ENCODE data around the gene CYFIP2. TPM values are rescaled to one million over a fixed set of nuclear protein-coding genes. Genes with fewer than 3 reads are reported as not detected.

Gene CYFIP2
- total and polyA plus RNA-seq, 4 experiments from 2014 or later, result 317 to 516 (median 379) TPM

DNA sequence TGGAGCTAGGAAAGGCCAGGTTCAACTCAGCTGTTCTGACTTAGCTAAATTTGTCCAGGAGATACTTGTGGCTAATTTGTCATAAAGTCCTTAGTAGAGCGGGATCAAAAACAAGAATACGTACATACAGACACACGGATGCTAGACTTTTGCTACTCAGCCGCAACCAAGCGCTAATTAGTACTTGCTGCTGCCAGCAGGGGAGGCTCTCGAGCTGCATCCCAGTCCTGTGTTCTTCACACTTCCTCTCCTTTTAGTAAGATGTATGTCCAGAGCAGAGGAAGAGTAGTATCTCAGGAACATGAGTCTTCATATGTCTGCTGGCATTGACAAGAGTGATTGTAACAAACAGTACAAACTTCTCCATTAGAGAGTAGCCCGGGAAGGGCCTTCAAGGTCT is 58.3 kb downstream of the CYFIP2 start:
- Histone ChIP-seq H3K27ac (ENCODE audit: low read depth, low read length) (no peak overlapping the region), H3K36me3 (ENCODE audit: insufficient read depth, low read length) (peaks cover 78% of the 10 kb centered on the region), H3K4me3 (ENCODE audit: low read length in 2 of 2) (no peak overlapping the region), H3K4me1 (ENCODE audit: insufficient read depth, low read length) (peaks cover 19% of the 10 kb centered on the region), H3K9me3 (ENCODE audit: control insufficient read depth in 1 of 2, low read length in 2 of 2) (no peaks in the 10 kb centered on the region), H3K27me3 (ENCODE audit: insufficient read depth, low read length) (no peaks in the 10 kb centered on the region)
- POLR2A ChIA-PET (ENCODE audit: partially characterized antibody), result interaction anchor here (1.2 to 1.4 kb wide), 2 partner anchors 53 to 216 kb away, joined by 3 to 4 read pairs; no protein-coding TSS in a partner anchor
- peak overlapping the region in 3 of 7 donors; percentile 6 to 59 (median 48) for H3K27ac Mint-ChIP-seq
- H3K27me3 Mint-ChIP-seq, result no peaks in the 10 kb centered on the region
- peaks cover 77 to 92% of the 10 kb centered on the region in 2 donors for H3K36me3 Mint-ChIP-seq
- H3K9me3 Mint-ChIP-seq, result peaks cover 0 to 2% (median 0%) of the 10 kb centered on the region in 8 donors
- H3K4me1 Mint-ChIP-seq, result peaks cover 17 to 27% (median 19%) of the 10 kb centered on the region in 4 donors
- no peak for DNase-seq
- intact Hi-C loops (cut with micrococcal nuclease), result no loop called here
- CTCF ChIA-PET (ENCODE audit: partially characterized antibody), result interaction anchor here (0.6 to 4.2 kb wide), 11 partner anchors 9 to 419 kb away, joined by 3 to 18 read pairs (median 3); partner anchors contain the start of gene LSM11
- no peak overlapping the region for H3K4me3 Mint-ChIP-seq

GRCh38 chr5:157326440-157327005 is 60.6 kb downstream of the CYFIP2 start:
- ChIA-PET POLR2A (ENCODE audit: partially characterized antibody) (no interaction called here), CTCF (ENCODE audit: partially characterized antibody) (interaction anchor here (1.0 to 4.7 kb wide), 13 partner anchors 9 to 417 kb away, joined by 3 to 52 read pairs (median 12); partner anchors contain the start of gene LSM11)
- Histone ChIP-seq H3K36me3 (ENCODE audit: insufficient read depth, low read length) (peaks cover 76% of the 10 kb centered on the region), H3K4me3 (ENCODE audit: low read length in 2 of 2) (no peak overlapping the region), H3K27me3 (ENCODE audit: insufficient read depth, low read length) (no peaks in the 10 kb centered on the region), H3K27ac (ENCODE audit: low read depth, low read length) (no peak overlapping the region), H3K9me3 (ENCODE audit: control insufficient read depth in 1 of 2, low read length in 2 of 2) (no peaks in the 10 kb centered on the region), H3K4me1 (ENCODE audit: insufficient read depth, low read length) (peaks cover 27% of the 10 kb centered on the region)
- no peaks in the 10 kb centered on the region for H3K27me3 Mint-ChIP-seq
- H3K27ac Mint-ChIP-seq, result peak overlapping the region in 5 of 7 donors; percentile 41 to 77 (median 65)
- intact Hi-C loops (cut with micrococcal nuclease), result loop anchor here (5.0 kb wide), 1 partner anchor 151 kb away; no protein-coding TSS in a partner anchor
- H3K4me1 Mint-ChIP-seq, result peaks cover 23 to 43% (median 26%) of the 10 kb centered on the region in 4 donors
- peaks cover 0 to 2% (median 0%) of the 10 kb centered on the region in 8 donors for H3K9me3 Mint-ChIP-seq
- H3K36me3 Mint-ChIP-seq, result peaks cover 75 to 93% of the 10 kb centered on the region in 2 donors
- H3K4me3 Mint-ChIP-seq, result no peak overlapping the region
- DNase-seq, result no peak

GRCh38 chr5:157327771-157328170 is 61.8 kb downstream of the CYFIP2 start:
- H3K27me3 Mint-ChIP-seq, result no peaks in the 10 kb centered on the region
- ChIA-PET CTCF (ENCODE audit: partially characterized antibody) (interaction anchor here (0.6 to 4.7 kb wide), 40 partner anchors 9 to 497 kb away, joined by 3 to 52 read pairs (median 6); partner anchors contain the start of gene LSM11), POLR2A (ENCODE audit: partially characterized antibody) (interaction anchor here (0.7 to 1.2 kb wide), 4 partner anchors 10 to 245 kb away, joined by 3 to 5 read pairs (median 4); no protein-coding TSS in a partner anchor)
- H3K9me3 Mint-ChIP-seq, result peaks cover 0 to 2% (median 0%) of the 10 kb centered on the region in 8 donors
- no peak overlapping the region for H3K4me3 ChIP-seq (ENCODE audit: low read length in 2 of 2)
- H3K4me1 ChIP-seq (ENCODE audit: insufficient read depth, low read length), result peaks cover 27% of the 10 kb centered on the region
- intact Hi-C loops (cut with micrococcal nuclease), result loop anchor here (1.0 to 5.0 kb wide), 5 partner anchors 15 to 416 kb away; partner anchors contain the start of gene LSM11
- peak overlapping the region; percentile 30 for H3K27ac ChIP-seq (ENCODE audit: low read depth, low read length)
- peaks cover 73 to 93% of the 10 kb centered on the region in 2 donors for H3K36me3 Mint-ChIP-seq
- DNase-seq, result peak; percentile 26 to 61 (median 37)
- no peaks in the 10 kb centered on the region for H3K27me3 ChIP-seq (ENCODE audit: insufficient read depth, low read length)
- peak overlapping the region; percentile 72 to 96 (median 89) for H3K27ac Mint-ChIP-seq
- peaks cover 23 to 44% (median 26%) of the 10 kb centered on the region in 4 donors for H3K4me1 Mint-ChIP-seq
- peak overlapping the region in 5 of 8 donors; percentile 46 to 69 (median 64) for H3K4me3 Mint-ChIP-seq
- peaks cover 76% of the 10 kb centered on the region for H3K36me3 ChIP-seq (ENCODE audit: insufficient read depth, low read length)
- no peaks in the 10 kb centered on the region for H3K9me3 ChIP-seq (ENCODE audit: control insufficient read depth in 1 of 2, low read length in 2 of 2)

- Mint-ChIP-seq H3K36me3 (peaks cover 73 to 93% of the 10 kb centered on the region in 2 donors), H3K27me3 (no peaks in the 10 kb centered on the region), H3K4me3 (peak overlapping the region; percentile 3 to 69 (median 58)), H3K4me1 (peaks cover 23 to 44% (median 26%) of the 10 kb centered on the region in 4 donors), H3K9me3 (peaks cover 0 to 2% (median 0%) of the 10 kb centered on the region in 8 donors), H3K27ac (peak overlapping the region; percentile 72 to 96 (median 89))
- POLR2A ChIA-PET (ENCODE audit: partially characterized antibody), result interaction anchor here (0.7 to 1.2 kb wide), 5 partner anchors 10 to 414 kb away, joined by 3 to 5 read pairs (median 4); no protein-coding TSS in a partner anchor
- CTCF ChIA-PET (ENCODE audit: partially characterized antibody), result interaction anchor here (0.6 to 4.7 kb wide), 48 partner anchors 8 to 497 kb away, joined by 3 to 52 read pairs (median 5); partner anchors contain the start of gene LSM11
- Histone ChIP-seq H3K4me1 (ENCODE audit: insufficient read depth, low read length) (peaks cover 27% of the 10 kb centered on the region), H3K9me3 (ENCODE audit: control insufficient read depth in 1 of 2, low read length in 2 of 2) (no peaks in the 10 kb centered on the region), H3K4me3 (ENCODE audit: low read length in 2 of 2) (no peak overlapping the region), H3K36me3 (ENCODE audit: insufficient read depth, low read length) (peaks cover 76% of the 10 kb centered on the region), H3K27me3 (ENCODE audit: insufficient read depth, low read length) (no peaks in the 10 kb centered on the region), H3K27ac (ENCODE audit: low read depth, low read length) (peak overlapping the region; percentile 30)
- peak; percentile 66 to 69 (median 67) for DNase-seq
- intact Hi-C loops (cut with micrococcal nuclease), result loop anchor here (1.0 to 5.0 kb wide), 5 partner anchors 14 to 415 kb away; partner anchors contain the start of gene LSM11
Measured at GRCh38 chr5:157328277-157328912, 62.5 kb downstream of the CYFIP2 start.

GRCh38 chr5:157331807-157332206 is 65.9 kb downstream of the CYFIP2 start:
- Histone ChIP-seq H3K4me1 (ENCODE audit: insufficient read depth, low read length) (peaks cover 27% of the 10 kb centered on the region), H3K27ac (ENCODE audit: low read depth, low read length) (no peak overlapping the region), H3K36me3 (ENCODE audit: insufficient read depth, low read length) (peaks cover 77% of the 10 kb centered on the region), H3K4me3 (ENCODE audit: low read length in 2 of 2) (no peak overlapping the region), H3K9me3 (ENCODE audit: control insufficient read depth in 1 of 2, low read length in 2 of 2) (no peaks in the 10 kb centered on the region), H3K27me3 (ENCODE audit: insufficient read depth, low read length) (no peaks in the 10 kb centered on the region)
- Mint-ChIP-seq H3K9me3 (no peaks in the 10 kb centered on the region), H3K27ac (peak overlapping the region in 3 of 7 donors; percentile 18 to 60 (median 46)), H3K4me1 (peaks cover 22 to 39% (median 25%) of the 10 kb centered on the region in 4 donors), H3K4me3 (no peak overlapping the region), H3K27me3 (no peaks in the 10 kb centered on the region), H3K36me3 (peaks cover 63 to 94% of the 10 kb centered on the region in 2 donors)
- POLR2A ChIA-PET (ENCODE audit: partially characterized antibody), result no interaction called here
- DNase-seq, result no peak
- CTCF ChIA-PET (ENCODE audit: partially characterized antibody), result interaction anchor here (1.0 to 1.6 kb wide), 2 partner anchors 387 to 411 kb away, joined by 3 to 4 read pairs; no protein-coding TSS in a partner anchor
- intact Hi-C loops (cut with micrococcal nuclease), result no loop called here

DNA sequence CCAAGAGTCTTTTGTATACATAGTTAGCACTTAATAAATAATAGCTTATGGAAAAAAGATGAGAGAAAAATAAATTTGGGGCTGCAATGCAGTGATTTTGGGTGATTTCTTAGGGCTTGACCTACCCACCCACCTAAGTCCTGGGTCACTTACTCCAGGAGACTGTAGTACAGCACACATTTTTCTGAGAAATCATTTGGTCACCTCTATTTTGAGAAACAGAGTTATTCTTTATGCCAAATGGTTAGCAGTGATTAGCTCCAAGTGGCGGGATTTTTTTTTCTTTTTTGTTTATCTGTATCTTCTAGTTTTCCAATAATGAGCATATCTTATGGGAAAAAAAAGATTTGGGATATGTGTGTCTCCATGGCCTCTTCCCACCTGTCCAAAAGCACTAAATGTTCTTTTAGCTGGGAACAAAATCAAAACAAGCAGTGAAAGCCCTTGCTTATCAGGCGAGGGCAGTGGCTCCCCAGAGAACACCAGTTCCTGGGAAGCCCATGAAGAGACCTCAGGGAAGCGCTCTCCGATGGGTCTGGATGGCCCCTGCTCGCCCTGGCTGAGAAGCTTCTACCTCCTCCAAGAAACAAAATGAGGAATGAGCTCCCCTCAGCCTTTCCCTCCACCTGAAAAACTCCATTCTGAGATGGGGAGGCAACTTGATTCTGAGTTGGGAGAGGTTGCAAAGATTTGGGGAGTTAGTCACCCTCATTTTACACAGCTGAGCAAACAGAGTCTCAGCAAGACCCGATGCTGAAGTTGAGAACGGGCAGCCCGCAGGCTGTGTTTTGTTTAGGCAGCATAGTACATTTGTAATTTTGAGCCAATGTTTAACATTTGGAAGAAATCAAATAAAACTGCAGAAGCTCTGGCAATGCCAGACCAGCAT is 69.9 kb downstream of the CYFIP2 start:
- Histone ChIP-seq H3K36me3 (ENCODE audit: insufficient read depth, low read length) (peaks cover 97% of the 10 kb centered on the region), H3K4me1 (ENCODE audit: insufficient read depth, low read length) (no peaks in the 10 kb centered on the region), H3K27ac (ENCODE audit: low read depth, low read length) (no peak overlapping the region), H3K9me3 (ENCODE audit: control insufficient read depth in 1 of 2, low read length in 2 of 2) (no peaks in the 10 kb centered on the region), H3K4me3 (ENCODE audit: low read length in 2 of 2) (no peak overlapping the region), H3K27me3 (ENCODE audit: insufficient read depth, low read length) (no peaks in the 10 kb centered on the region)
- Mint-ChIP-seq H3K27ac (peak overlapping the region in 2 of 7 donors; percentile 3 to 35), H3K4me3 (no peak overlapping the region), H3K27me3 (no peaks in the 10 kb centered on the region), H3K9me3 (no peaks in the 10 kb centered on the region), H3K4me1 (peaks cover 0 to 16% (median 2%) of the 10 kb centered on the region in 4 donors), H3K36me3 (peaks cover 65 to 91% of the 10 kb centered on the region in 2 donors)
- ChIA-PET CTCF (ENCODE audit: partially characterized antibody) (interaction anchor here (0.9 to 3.2 kb wide), 10 partner anchors 8 to 407 kb away, joined by 3 to 20 read pairs (median 5); partner anchors contain the start of gene LSM11), POLR2A (ENCODE audit: partially characterized antibody) (interaction anchor here (0.6 to 1.3 kb wide), 3 partner anchors 9 to 407 kb away, joined by 3 to 4 read pairs (median 3); partner anchors contain the start of gene SOX30)
- intact Hi-C loops (cut with micrococcal nuclease), result no loop called here
- DNase-seq, result no peak

Data from CD4-positive, alpha-beta memory T cell (primary cell).